Measurements from ENCODE around the gene TJP2.

TJP2 gene

GRCh38 chr9:69172895-69173294, 1.2 kb upstream of the TJP2 start:
- no peak for DNase-seq (ENCODE audit: low read depth)
- TF ChIP-seq CTCF (IDR thresholded peaks at IDR 0.05; ENCODE audit: control insufficient read depth, extremely low read depth, insufficient read depth): no peak
- H3K4me3 ChIP-seq (ENCODE audit: low read depth, low read length): no peak overlapping the region

GRCh38 chr9:69173497-69173890, 583 bp upstream of the TJP2 start:
- no peak overlapping the region for H3K4me3 ChIP-seq (ENCODE audit: low read depth, low read length)
- DNase-seq (ENCODE audit: low read depth): no peak
- no peak for TF ChIP-seq CTCF (IDR thresholded peaks at IDR 0.05; ENCODE audit: control insufficient read depth, extremely low read depth, insufficient read depth)

- DNase-seq (ENCODE audit: low read depth): no peak
- H3K4me3 ChIP-seq (ENCODE audit: low read depth, low read length): no peak overlapping the region
- no peak for TF ChIP-seq CTCF (IDR thresholded peaks at IDR 0.05; ENCODE audit: control insufficient read depth, extremely low read depth, insufficient read depth)
Measured at GRCh38 chr9:69174616-69175463, 763 bp downstream of the TJP2 start.

- no peak for DNase-seq (ENCODE audit: low read depth)
- TF ChIP-seq CTCF (IDR thresholded peaks at IDR 0.05; ENCODE audit: control insufficient read depth, extremely low read depth, insufficient read depth): no peak
- no peak overlapping the region for H3K4me3 ChIP-seq (ENCODE audit: low read depth, low read length)
Measured at GRCh38 chr9:69175486-69175885, 1.4 kb downstream of the TJP2 start.

GRCh38 chr9:69176471-69177171, 2.5 kb downstream of the TJP2 start:
- H3K4me3 ChIP-seq (ENCODE audit: low read depth, low read length): no peak overlapping the region
- TF ChIP-seq CTCF (IDR thresholded peaks at IDR 0.05; ENCODE audit: control insufficient read depth, extremely low read depth, insufficient read depth): no peak
- DNase-seq (ENCODE audit: low read depth): no peak

- no peak for TF ChIP-seq CTCF (IDR thresholded peaks at IDR 0.05; ENCODE audit: control insufficient read depth, extremely low read depth, insufficient read depth)
- no peak for DNase-seq (ENCODE audit: low read depth)
- no peak overlapping the region for H3K4me3 ChIP-seq (ENCODE audit: low read depth, low read length)
Measured at GRCh38 chr9:69178583-69179011, 4.5 kb downstream of the TJP2 start.

Data from LNCaP clone FGC (cell line).